Neural cell (in vitro differentiated cells): ENCODE measurements around the gene CA12. TPM values are rescaled to one million over a fixed set of nuclear protein-coding genes. Genes with fewer than 3 reads are reported as not detected.

ENCODE experiments used
- H2AFZ ChIP-seq: fragments of 200-600, 300-800 bp; sonication (generic), shearing (Covaris generic); 2 replicates; pipeline ENCODE4 v1.6.0; 2014; ENCODE audit warnings: low read depth, mild to moderate bottlenecking, antibody characterized with exemption, low read length, moderate library complexity
- H3F3A ChIP-seq: fragments of 200-600 bp; shearing (Covaris generic); 2 replicates; pipeline ENCODE4 v1.6.1; 2016; ENCODE audit warnings: mild to moderate bottlenecking, moderate library complexity, mixed read lengths, antibody characterized with exemption, low read length; ENCODE audit not compliant: insufficient read depth, poor library complexity, severe bottlenecking
- H3K27ac ChIP-seq: fragments of 200-600, 300-800 bp; sonication (generic), shearing (Covaris generic); 2 replicates; pipeline ENCODE4 v1.5.1; 2014; ENCODE audit warnings: mild to moderate bottlenecking, low read length, moderate library complexity
- H3K27me3 ChIP-seq: fragments of 300-800, 200-600 bp; sonication (generic), shearing (Covaris generic); 2 replicates; pipeline ENCODE4 v1.6.0; 2014; ENCODE audit warnings: mild to moderate bottlenecking, low read depth, low read length, moderate library complexity; ENCODE audit not compliant: insufficient read depth
- H3K36me3 ChIP-seq: fragments of 300-800, 200-600 bp; sonication (generic), shearing (Covaris generic); 2 replicates; pipeline ENCODE4 v1.5.1; 2014; ENCODE audit warnings: mild to moderate bottlenecking, antibody characterized with exemption, low read length, moderate library complexity; ENCODE audit not compliant: insufficient read depth
- H3K4me2 ChIP-seq: fragments of 300-800, 200-600 bp; sonication (generic), shearing (Covaris generic); 2 replicates; pipeline ENCODE4 v1.6.0; 2014; ENCODE audit warnings: mild to moderate bottlenecking, low read length
- H3K4me3 ChIP-seq: fragments of 300-800, 200-600 bp; sonication (generic), shearing (Covaris generic); 2 replicates; pipeline ENCODE4 v1.5.1; 2014; ENCODE audit warnings: mild to moderate bottlenecking, low read length, moderate library complexity
- H3K79me2 ChIP-seq: fragments of 200-600 bp; shearing (Covaris generic); replicated peaks from 2 replicates; pipeline ENCODE4 v1.6.0; 2014; ENCODE audit warnings: mild to moderate bottlenecking, low read length, moderate library complexity; ENCODE audit not compliant: insufficient read depth
- H3K9ac ChIP-seq: fragments of 300-800, 200-600 bp; sonication (generic), shearing (Covaris generic); 2 replicates; pipeline ENCODE4 v1.6.1; 2016; ENCODE audit warnings: mild to moderate bottlenecking, low read length, mixed read lengths
- H3K9me2 ChIP-seq: fragments of 200-600 bp; shearing (Covaris generic); 2 replicates; pipeline ENCODE4 v1.6.1; 2016; ENCODE audit warnings: mild to moderate bottlenecking, low read length, mixed read lengths; ENCODE audit not compliant: insufficient read depth
- H3K9me3 ChIP-seq: fragments of 200-600, 300-800 bp; sonication (generic), shearing (Covaris generic); 2 replicates; pipeline ENCODE4 v1.6.1; 2016; ENCODE audit warnings: mild to moderate bottlenecking, mixed run types, low read length, moderate library complexity, mixed read lengths
- H4K20me1 ChIP-seq: fragments of 200-600 bp; shearing (Covaris generic); 2 replicates; pipeline ENCODE4 v1.6.1; 2016; ENCODE audit warnings: mild to moderate bottlenecking, mixed run types; ENCODE audit not compliant: insufficient read depth
- EP300 ChIP-seq: fragments of 450-650 bp; conservative IDR thresholded peaks from 2 replicates; pipeline ENCODE4 v1.6.1; 2014; ENCODE audit warnings: antibody characterized with exemption, mild to moderate bottlenecking, moderate library complexity; ENCODE audit not compliant: poor library complexity, severe bottlenecking
- EZH2 ChIP-seq: fragments of 200-600, 300-800 bp; shearing (Covaris generic), sonication (generic); IDR thresholded peaks from 2 replicates; pipeline ENCODE4 v1.6.1; 2014; ENCODE audit warnings: antibody characterized with exemption, low read length, borderline replicate concordance, mild to moderate bottlenecking; ENCODE audit not compliant: insufficient read depth, poor library complexity, severe bottlenecking
- MXI1 ChIP-seq: fragments of 450-650 bp; conservative IDR thresholded peaks from 2 replicates; pipeline ENCODE4 v1.6.1; 2014; ENCODE audit warnings: antibody characterized with exemption, mild to moderate bottlenecking; ENCODE audit not compliant: poor library complexity, severe bottlenecking
- POLR2AphosphoS5 ChIP-seq: IDR thresholded peaks from 2 replicates; pipeline ENCODE4 v1.6.1; 2012
- RAD21 ChIP-seq: fragments of 450-650 bp; conservative IDR thresholded peaks from 2 replicates; pipeline ENCODE4 v1.6.1; 2014; ENCODE audit warnings: antibody characterized with exemption, mild to moderate bottlenecking, moderate library complexity
- SMC3 ChIP-seq: fragments of 450-650 bp; conservative IDR thresholded peaks from 2 replicates; pipeline ENCODE4 v1.6.1; 2014; ENCODE audit warnings: antibody characterized with exemption, mild to moderate bottlenecking, moderate library complexity; ENCODE audit not compliant: poor library complexity
- TAF1 ChIP-seq: IDR thresholded peaks from 2 replicates; pipeline ENCODE4 v1.6.1; 2012; ENCODE audit warnings: low read depth
- polyA plus RNA-seq: library from polyadenylated mRNA; depleted of rRNA; stranded (reverse); fragments of >200 nt; gene quantifications from 2 replicates; pipeline ENCODE4 v1.2.3, GENCODE V29; 2014
- TF ChIP-seq, protein P1 (sequence below): fragments of 450-650 bp; IDR thresholded peaks from 2 replicates; pipeline ENCODE4 v1.5.1; 2014; ENCODE audit warnings: antibody characterized with exemption, mild to moderate bottlenecking, moderate library complexity; ENCODE audit not compliant: poor library complexity, severe bottlenecking

Gene CA12
- polyA plus RNA-seq, 1 donor from 2014 or later = 0.11 TPM

DNA sequence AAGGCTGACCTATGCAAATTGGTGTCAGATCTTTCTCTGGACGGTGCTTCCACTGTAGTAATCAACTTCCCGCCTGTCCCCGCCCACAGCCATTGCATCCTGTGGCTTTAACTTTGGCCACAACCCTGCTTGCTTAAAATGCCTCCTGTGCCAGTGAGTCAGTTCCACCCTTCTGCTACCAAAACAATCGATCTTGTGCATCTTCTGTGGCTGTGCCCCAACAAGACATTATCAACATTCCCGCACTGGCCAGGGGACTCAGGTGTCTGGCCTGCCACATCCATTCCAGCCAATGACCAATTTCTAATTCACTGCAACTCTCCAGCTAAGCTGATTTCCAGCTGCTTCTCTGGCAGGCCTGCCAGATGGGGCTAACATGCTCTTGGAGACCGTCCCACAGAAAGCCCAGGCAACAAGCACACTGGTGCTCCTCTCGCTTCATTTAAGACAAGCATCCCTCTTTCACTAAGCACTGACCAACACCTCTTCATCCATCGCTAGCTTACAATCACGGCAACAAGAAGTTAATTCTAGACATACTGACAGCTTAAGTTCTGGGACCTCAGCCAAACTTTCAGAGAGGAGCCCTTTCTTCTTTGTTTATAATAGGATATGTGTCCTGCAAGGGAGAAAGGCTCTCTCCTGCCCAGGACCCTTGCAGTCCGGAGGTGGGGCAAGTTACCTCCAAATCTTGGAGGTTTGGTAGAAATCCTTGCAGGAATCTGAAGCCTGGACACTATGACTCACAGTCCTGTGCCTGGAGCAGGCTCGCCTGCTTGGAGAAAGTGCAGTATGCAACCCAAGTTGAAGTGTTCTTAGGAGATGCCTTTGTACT is 6.7 kb downstream of the CA12 start:
- Histone ChIP-seq H3K79me2 (no peaks in the 10 kb centered on the region), H3F3A (no peaks in the 10 kb centered on the region), H2AFZ (no peak overlapping the region), H3K9me2 (no peaks in the 10 kb centered on the region), H3K9me3 (no peaks in the 10 kb centered on the region), H3K27me3 (no peaks in the 10 kb centered on the region), H3K36me3 (no peaks in the 10 kb centered on the region), H4K20me1 (no peaks in the 10 kb centered on the region), H3K9ac (no peak overlapping the region), H3K27ac (no peak overlapping the region), H3K4me2 (no peak overlapping the region), H3K4me3 (no peak overlapping the region)
- no peak for TF ChIP-seq EP300
- TF ChIP-seq SMC3 = no peak
- no peak for TF ChIP-seq POLR2AphosphoS5
- TF ChIP-seq, protein P1, sequence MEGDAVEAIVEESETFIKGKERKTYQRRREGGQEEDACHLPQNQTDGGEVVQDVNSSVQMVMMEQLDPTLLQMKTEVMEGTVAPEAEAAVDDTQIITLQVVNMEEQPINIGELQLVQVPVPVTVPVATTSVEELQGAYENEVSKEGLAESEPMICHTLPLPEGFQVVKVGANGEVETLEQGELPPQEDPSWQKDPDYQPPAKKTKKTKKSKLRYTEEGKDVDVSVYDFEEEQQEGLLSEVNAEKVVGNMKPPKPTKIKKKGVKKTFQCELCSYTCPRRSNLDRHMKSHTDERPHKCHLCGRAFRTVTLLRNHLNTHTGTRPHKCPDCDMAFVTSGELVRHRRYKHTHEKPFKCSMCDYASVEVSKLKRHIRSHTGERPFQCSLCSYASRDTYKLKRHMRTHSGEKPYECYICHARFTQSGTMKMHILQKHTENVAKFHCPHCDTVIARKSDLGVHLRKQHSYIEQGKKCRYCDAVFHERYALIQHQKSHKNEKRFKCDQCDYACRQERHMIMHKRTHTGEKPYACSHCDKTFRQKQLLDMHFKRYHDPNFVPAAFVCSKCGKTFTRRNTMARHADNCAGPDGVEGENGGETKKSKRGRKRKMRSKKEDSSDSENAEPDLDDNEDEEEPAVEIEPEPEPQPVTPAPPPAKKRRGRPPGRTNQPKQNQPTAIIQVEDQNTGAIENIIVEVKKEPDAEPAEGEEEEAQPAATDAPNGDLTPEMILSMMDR = no peak
- TF ChIP-seq EZH2 = no peak
- no peak for TF ChIP-seq TAF1
- TF ChIP-seq MXI1 = no peak
- TF ChIP-seq RAD21 = no peak

GRCh38 chr15:63373866-63374548 is 7.6 kb downstream of the CA12 start:
- no peaks in the 10 kb centered on the region for H3F3A ChIP-seq
- no peaks in the 10 kb centered on the region for H3K36me3 ChIP-seq
- H3K4me2 ChIP-seq = no peak overlapping the region
- H3K79me2 ChIP-seq = no peaks in the 10 kb centered on the region
- H3K9me3 ChIP-seq = no peaks in the 10 kb centered on the region
- H3K4me3 ChIP-seq = no peak overlapping the region
- no peak overlapping the region for H2AFZ ChIP-seq
- no peaks in the 10 kb centered on the region for H4K20me1 ChIP-seq
- H3K27me3 ChIP-seq = no peaks in the 10 kb centered on the region
- no peak overlapping the region for H3K9ac ChIP-seq
- TF ChIP-seq SMC3 (no peak), RAD21 (no peak), EP300 (no peak), POLR2AphosphoS5 (no peak), EZH2 (no peak)
- TF ChIP-seq, protein P1 = no peak
- no peak overlapping the region for H3K27ac ChIP-seq
- H3K9me2 ChIP-seq = no peaks in the 10 kb centered on the region
